ENCODE measurements around the gene FAXDC2. TPM values are rescaled to one million over a fixed set of nuclear protein-coding genes. Genes with fewer than 3 reads are reported as not detected.

The FAXDC2 gene
- total and polyA plus RNA-seq, 10 of the 15 experiments (the other 5 are each of a cell fraction or from before 2014, with no cell fraction given) = 0.13 to 1.8 (median 0.35) TPM

- no peak overlapping the region for H3K4me2 ChIP-seq (ENCODE audit: control insufficient read depth, insufficient read depth)
- in situ Hi-C loops (cut with MboI) (no loop called here), intact Hi-C loops (cut with micrococcal nuclease; ENCODE audit: unreplicated experiment) (no loop called here)
- ChIA-PET POLR2A (no interaction called here), RAD21 (ENCODE audit: unreplicated experiment) (no interaction called here), CTCF (interaction anchor here (1.0 kb wide), 1 partner anchor 12 kb away, joined by 3 read pairs; no protein-coding TSS in a partner anchor), SMC1A (ENCODE audit: uncharacterized antibody, unreplicated experiment) (interaction anchor here (0.9 to 1.4 kb wide), 2 partner anchors 10 to 11 kb away, joined by 3 to 4 read pairs; no protein-coding TSS in a partner anchor)
- H4K20me1 ChIP-seq (ENCODE audit: control insufficient read depth, insufficient read depth) = no peaks in the 10 kb centered on the region; the same call in 1 of the 2 replicates
- no peak overlapping the region for H3K4me3 ChIP-seq
- H3K79me2 ChIP-seq (ENCODE audit: control insufficient read depth, insufficient read depth, low read length) = peaks cover 19% of the 10 kb centered on the region
- H3K27ac ChIP-seq (ENCODE audit: control insufficient read depth, insufficient read depth) = no peak overlapping the region
- H2AFZ ChIP-seq (ENCODE audit: control insufficient read depth, low read depth, low read length) = no peak overlapping the region
- H3K4me1 ChIP-seq (ENCODE audit: control insufficient read depth, insufficient read depth, low read length) = peaks cover 9% of the 10 kb centered on the region; the same call in 1 of the 2 replicates
- WGBS (ENCODE audit: insufficient coverage, insufficient replicate concordance, low lambda C conversion rate, missing lambda C conversion rate) = 100% methylated on average over 2 of the region's 2 CpGs
- peaks cover 3 to 17% of the 10 kb centered on the region in 2 experiments for H3K36me3 ChIP-seq (ENCODE audit: control insufficient read depth in 2 of 2, insufficient read depth in 2 of 2, low read length in 1 of 2)
- BruUV-seq (replicated peaks) = no TSS peak
- FAIRE-seq = no peak
- DNase-seq (ENCODE audit: low read depth, low spot score) = no peak
- H3K27me3 ChIP-seq (replicated peaks in 1 of 2; ENCODE audit: control insufficient read depth in 2 of 2, insufficient read depth in 2 of 2, low read length in 1 of 2) = no peaks in the 10 kb centered on the region
- H3K9me3 ChIP-seq (replicated peaks; ENCODE audit: control insufficient read depth, insufficient read depth, low read length) = no peaks in the 10 kb centered on the region
- H3K9ac ChIP-seq (ENCODE audit: control insufficient read depth, insufficient read depth, low read length) = no peak overlapping the region
- ATAC-seq = no peak
- TF ChIP-seq ZBTB4 (CRISPR knock-in tag; IDR thresholded peaks at IDR 0.05) = no peak
- no peak for TF ChIP-seq RUNX3 (IDR thresholded peaks at IDR 0.05; ENCODE audit: low read length)
- TF ChIP-seq STAT1 (conservative IDR thresholded peaks at IDR 0.05) = no peak
- TF ChIP-seq CBFB (IDR thresholded peaks at IDR 0.05; ENCODE audit: low read depth) = no peak
- no peak for TF ChIP-seq MTA3 (IDR thresholded peaks at IDR 0.05; ENCODE audit: borderline replicate concordance, low read length)
- no peak for TF ChIP-seq PBX3 (IDR thresholded peaks at IDR 0.05; ENCODE audit: insufficient replicate concordance, low read depth, low read length)
- no peak for TF ChIP-seq CHD1 (IDR thresholded peaks at IDR 0.05; ENCODE audit: low read depth, low read length)
- TF ChIP-seq, protein P1, sequence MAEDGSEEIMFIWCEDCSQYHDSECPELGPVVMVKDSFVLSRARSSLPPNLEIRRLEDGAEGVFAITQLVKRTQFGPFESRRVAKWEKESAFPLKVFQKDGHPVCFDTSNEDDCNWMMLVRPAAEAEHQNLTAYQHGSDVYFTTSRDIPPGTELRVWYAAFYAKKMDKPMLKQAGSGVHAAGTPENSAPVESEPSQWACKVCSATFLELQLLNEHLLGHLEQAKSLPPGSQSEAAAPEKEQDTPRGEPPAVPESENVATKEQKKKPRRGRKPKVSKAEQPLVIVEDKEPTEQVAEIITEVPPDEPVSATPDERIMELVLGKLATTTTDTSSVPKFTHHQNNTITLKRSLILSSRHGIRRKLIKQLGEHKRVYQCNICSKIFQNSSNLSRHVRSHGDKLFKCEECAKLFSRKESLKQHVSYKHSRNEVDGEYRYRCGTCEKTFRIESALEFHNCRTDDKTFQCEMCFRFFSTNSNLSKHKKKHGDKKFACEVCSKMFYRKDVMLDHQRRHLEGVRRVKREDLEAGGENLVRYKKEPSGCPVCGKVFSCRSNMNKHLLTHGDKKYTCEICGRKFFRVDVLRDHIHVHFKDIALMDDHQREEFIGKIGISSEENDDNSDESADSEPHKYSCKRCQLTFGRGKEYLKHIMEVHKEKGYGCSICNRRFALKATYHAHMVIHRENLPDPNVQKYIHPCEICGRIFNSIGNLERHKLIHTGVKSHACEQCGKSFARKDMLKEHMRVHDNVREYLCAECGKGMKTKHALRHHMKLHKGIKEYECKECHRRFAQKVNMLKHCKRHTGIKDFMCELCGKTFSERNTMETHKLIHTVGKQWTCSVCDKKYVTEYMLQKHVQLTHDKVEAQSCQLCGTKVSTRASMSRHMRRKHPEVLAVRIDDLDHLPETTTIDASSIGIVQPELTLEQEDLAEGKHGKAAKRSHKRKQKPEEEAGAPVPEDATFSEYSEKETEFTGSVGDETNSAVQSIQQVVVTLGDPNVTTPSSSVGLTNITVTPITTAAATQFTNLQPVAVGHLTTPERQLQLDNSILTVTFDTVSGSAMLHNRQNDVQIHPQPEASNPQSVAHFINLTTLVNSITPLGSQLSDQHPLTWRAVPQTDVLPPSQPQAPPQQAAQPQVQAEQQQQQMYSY (CRISPR knock-in tag; IDR thresholded peaks at IDR 0.05) = no peak
- TF ChIP-seq EP300 (IDR thresholded peaks at IDR 0.05; ENCODE audit: borderline replicate concordance in 1 of 2, control insufficient read depth in 1 of 2, low read depth in 2 of 2, low read length in 2 of 2) = no peak
- TF ChIP-seq EED (IDR thresholded peaks at IDR 0.05; ENCODE audit: low read depth) = no peak
- TF ChIP-seq DPF2 (IDR thresholded peaks at IDR 0.05) = no peak
- TF ChIP-seq, protein P2, sequence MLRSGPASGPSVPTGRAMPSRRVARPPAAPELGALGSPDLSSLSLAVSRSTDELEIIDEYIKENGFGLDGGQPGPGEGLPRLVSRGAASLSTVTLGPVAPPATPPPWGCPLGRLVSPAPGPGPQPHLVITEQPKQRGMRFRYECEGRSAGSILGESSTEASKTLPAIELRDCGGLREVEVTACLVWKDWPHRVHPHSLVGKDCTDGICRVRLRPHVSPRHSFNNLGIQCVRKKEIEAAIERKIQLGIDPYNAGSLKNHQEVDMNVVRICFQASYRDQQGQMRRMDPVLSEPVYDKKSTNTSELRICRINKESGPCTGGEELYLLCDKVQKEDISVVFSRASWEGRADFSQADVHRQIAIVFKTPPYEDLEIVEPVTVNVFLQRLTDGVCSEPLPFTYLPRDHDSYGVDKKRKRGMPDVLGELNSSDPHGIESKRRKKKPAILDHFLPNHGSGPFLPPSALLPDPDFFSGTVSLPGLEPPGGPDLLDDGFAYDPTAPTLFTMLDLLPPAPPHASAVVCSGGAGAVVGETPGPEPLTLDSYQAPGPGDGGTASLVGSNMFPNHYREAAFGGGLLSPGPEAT (IDR thresholded peaks at IDR 0.05; ENCODE audit: low read depth) = no peak
- TF ChIP-seq, protein P3, sequence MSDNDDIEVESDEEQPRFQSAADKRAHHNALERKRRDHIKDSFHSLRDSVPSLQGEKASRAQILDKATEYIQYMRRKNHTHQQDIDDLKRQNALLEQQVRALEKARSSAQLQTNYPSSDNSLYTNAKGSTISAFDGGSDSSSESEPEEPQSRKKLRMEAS (IDR thresholded peaks at IDR 0.05; ENCODE audit: low read depth, low read length) = no peak
These were observed 16.4 kb upstream of the FAXDC2 start for GRCh38 chr5:154866841-154867240.
